ENCODE results near the gene PCIF1.

Gene PCIF1

GRCh38 chr20:45997187-45997586, 62.7 kb downstream of the PCIF1 start:
- DNase-seq = no peak

Data from stimulated activated CD4-positive, alpha-beta T cell treated with anti-CD3 and anti-CD28 coated beads, Interleukin-1b, Interleukin-23, amount 100 ng/mL, for 48 hours (primary cell).